ENCODE data around the gene TGIF1.

DNA sequence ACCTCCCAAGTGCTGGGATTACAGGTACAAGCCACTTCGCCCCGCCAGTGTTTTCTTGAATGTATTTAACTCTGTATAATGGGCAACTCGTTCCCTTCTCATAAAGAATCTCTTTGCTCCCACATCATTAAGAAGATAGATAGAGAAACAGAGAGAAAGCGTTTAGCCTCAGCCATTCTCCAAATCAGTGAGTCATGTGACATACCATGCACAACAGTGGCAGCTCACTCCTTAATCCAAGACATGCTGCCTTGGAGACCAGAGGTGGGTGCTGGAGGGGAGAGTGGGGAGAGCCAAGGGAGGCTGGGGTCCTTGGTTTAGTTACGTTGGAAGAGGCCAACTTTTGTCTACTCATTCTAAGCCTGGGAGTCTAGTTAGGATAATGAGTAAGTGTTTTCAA, 54.7 kb downstream of the TGIF1 start:
- TF ChIP-seq ZNF274 (IDR thresholded peaks at IDR 0.05; ENCODE audit: low read depth, low read length) (no peak), YY1 (IDR thresholded peaks at IDR 0.05; ENCODE audit: insufficient read depth, insufficient read length) (no peak), SUZ12 (IDR thresholded peaks at IDR 0.05; ENCODE audit: extremely low read depth, insufficient read depth, insufficient read length) (no peak)

All from NT2/D1 (cell line).